Measurements from ENCODE around the gene OR8B8. TPM values are rescaled to one million over a fixed set of nuclear protein-coding genes. Genes with fewer than 3 reads are reported as not detected.
"Not testable (repeated sequence)": the region's sequence is repeated elsewhere in the genome, so short reads cannot be mapped to it uniquely, and the experiment has no call there.

The OR8B8 gene
- polyA plus RNA-seq, 1 experiment: not detected

DNA sequence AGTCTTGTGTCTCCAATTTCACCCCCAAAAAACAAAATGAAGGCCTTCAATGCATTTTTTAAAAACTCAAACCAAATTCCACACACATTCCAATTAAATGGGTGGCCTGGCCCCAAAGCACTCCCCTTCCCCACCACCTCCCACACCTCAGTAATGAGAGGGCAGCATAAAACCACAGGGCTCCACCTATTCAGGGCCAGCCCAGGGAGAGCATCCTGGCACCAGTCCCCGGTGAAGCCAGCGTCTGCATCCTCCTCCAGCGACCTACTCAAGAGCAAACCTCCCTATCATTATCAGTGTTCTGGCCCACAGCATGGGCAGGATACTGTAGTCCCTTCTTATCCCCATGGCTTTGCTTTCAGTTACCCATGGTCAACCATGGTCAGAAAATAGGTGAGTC, 17.8 kb upstream of the OR8B8 start:
- Histone ChIP-seq H3K36me3 (ENCODE audit: control insufficient read depth, insufficient read depth, low read length) (no peaks in the 10 kb centered on the region), H3K4me3 (ENCODE audit: low read depth, low read length) (no peak overlapping the region), H3K27me3 (ENCODE audit: control insufficient read depth, insufficient read depth, low read length) (no peaks in the 10 kb centered on the region)
- ChIA-PET CTCF (no interaction called here), POLR2A (no interaction called here)
- no peak for DNase-seq (ENCODE audit: low read depth)
- TF ChIP-seq, protein P1, sequence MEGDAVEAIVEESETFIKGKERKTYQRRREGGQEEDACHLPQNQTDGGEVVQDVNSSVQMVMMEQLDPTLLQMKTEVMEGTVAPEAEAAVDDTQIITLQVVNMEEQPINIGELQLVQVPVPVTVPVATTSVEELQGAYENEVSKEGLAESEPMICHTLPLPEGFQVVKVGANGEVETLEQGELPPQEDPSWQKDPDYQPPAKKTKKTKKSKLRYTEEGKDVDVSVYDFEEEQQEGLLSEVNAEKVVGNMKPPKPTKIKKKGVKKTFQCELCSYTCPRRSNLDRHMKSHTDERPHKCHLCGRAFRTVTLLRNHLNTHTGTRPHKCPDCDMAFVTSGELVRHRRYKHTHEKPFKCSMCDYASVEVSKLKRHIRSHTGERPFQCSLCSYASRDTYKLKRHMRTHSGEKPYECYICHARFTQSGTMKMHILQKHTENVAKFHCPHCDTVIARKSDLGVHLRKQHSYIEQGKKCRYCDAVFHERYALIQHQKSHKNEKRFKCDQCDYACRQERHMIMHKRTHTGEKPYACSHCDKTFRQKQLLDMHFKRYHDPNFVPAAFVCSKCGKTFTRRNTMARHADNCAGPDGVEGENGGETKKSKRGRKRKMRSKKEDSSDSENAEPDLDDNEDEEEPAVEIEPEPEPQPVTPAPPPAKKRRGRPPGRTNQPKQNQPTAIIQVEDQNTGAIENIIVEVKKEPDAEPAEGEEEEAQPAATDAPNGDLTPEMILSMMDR (IDR thresholded peaks at IDR 0.05; ENCODE audit: insufficient read depth, low read depth, low read length): no peak

DNA sequence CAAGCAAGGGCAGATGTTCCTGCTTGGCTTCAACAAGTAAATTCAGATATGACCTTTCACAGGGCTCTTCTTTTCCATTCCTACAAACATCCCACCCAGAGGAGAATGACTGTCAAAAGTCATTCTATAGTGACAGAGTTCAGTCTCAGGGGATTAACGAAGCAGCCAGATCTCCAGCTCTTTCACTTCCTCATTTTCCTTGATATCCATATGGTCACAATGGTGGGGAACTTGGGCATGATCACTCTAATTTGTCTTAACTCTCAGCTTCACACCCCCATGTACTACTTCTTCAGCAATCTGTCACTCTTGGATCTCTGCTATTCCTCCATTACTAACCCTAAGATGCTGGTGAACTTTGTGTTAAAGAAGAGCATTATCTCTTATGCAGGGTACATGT, 15.0 kb upstream of the OR8B8 start:
- DNase-seq (ENCODE audit: low read depth): no peak
- ChIA-PET POLR2A (no interaction called here), CTCF (no interaction called here)
- Histone ChIP-seq H3K36me3 (ENCODE audit: control insufficient read depth, insufficient read depth, low read length) (no peaks in the 10 kb centered on the region), H3K27me3 (ENCODE audit: control insufficient read depth, insufficient read depth, low read length) (no peaks in the 10 kb centered on the region), H3K4me3 (ENCODE audit: low read depth, low read length) (no peak overlapping the region)
- TF ChIP-seq, protein P1 (IDR thresholded peaks at IDR 0.05; ENCODE audit: insufficient read depth, low read depth, low read length): no peak

DNA sequence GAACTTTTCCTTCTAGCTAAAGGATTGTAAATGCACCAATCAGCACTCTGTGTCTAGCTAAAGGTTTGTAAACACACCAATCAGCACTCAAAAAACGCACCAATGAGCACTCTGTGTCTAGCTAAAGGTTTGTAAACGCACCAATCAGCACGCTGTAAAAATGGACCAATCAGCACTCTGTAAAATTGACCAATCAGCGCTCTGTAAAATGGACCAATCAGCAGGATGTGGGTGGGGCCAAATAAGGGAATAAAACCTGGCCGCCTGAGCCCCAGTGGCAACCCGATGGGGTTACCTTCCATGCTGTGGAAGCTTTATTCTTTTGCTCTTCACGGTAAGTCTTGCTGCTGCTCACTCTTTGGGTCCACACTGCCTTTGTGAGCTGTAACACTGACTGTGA, 13.9 kb upstream of the OR8B8 start:
- CTCF ChIA-PET; H3K27me3 ChIP-seq (ENCODE audit: control insufficient read depth, insufficient read depth, low read length); POLR2A ChIA-PET; DNase-seq (ENCODE audit: low read depth); H3K4me3 ChIP-seq (ENCODE audit: low read depth, low read length); H3K36me3 ChIP-seq (ENCODE audit: control insufficient read depth, insufficient read depth, low read length): not testable (repeated sequence)

DNA sequence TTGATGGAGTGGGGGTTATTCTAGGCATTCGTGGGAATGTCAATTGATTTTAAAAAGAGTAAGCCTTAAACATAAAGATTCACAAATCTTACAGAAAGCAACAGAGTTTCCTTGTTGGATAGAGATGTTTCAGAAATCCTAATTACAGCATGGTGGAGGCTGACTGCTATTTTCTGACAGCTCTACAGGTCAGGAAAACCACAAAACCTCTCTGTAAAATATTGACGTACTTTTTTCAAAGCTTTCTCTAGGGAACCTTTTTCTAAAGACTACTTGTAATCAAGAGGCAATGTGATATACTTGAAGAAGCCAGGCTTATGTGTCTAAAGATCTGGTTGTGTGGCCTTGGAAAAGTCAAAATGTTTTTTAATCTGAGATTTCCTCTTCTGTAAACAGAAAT, 9.1 kb upstream of the OR8B8 start:
- TF ChIP-seq, protein P1 (IDR thresholded peaks at IDR 0.05; ENCODE audit: insufficient read depth, low read depth, low read length): no peak
- no peak for DNase-seq (ENCODE audit: low read depth)
- ChIA-PET CTCF (no interaction called here), POLR2A (no interaction called here)
- Histone ChIP-seq H3K36me3 (ENCODE audit: control insufficient read depth, insufficient read depth, low read length) (no peaks in the 10 kb centered on the region), H3K27me3 (ENCODE audit: control insufficient read depth, insufficient read depth, low read length) (no peaks in the 10 kb centered on the region), H3K4me3 (ENCODE audit: low read depth, low read length) (no peak overlapping the region)

DNA sequence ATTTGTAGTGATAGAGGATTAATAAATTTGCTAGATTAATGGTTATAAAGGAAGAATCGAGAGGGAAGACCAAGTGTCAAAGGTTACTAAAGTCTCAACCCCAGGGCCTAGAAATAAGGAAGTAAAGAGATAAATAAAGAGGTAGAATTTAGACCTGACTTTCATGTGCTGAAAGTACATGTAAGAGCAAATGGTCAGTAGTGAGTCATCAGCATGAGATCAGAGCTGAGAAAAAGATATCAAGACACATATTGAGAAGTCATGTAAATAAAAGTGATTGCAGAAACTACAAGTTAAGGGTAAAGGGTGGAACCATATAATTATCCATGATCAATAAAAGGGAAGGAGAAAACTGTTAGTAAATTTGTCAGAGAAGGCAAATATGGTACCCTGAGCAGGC, 1.4 kb upstream of the OR8B8 start:
- POLR2A ChIA-PET: no interaction called here
- TF ChIP-seq, protein P1 (IDR thresholded peaks at IDR 0.05; ENCODE audit: insufficient read depth, low read depth, low read length): no peak
- DNase-seq (ENCODE audit: low read depth): no peak
- CTCF ChIA-PET: interaction anchor here (0.9 kb wide), 1 partner anchor 29 kb away, joined by 3 read pairs; no protein-coding TSS in a partner anchor
- Histone ChIP-seq H3K27me3 (ENCODE audit: control insufficient read depth, insufficient read depth, low read length) (no peaks in the 10 kb centered on the region), H3K36me3 (ENCODE audit: control insufficient read depth, insufficient read depth, low read length) (no peaks in the 10 kb centered on the region), H3K4me3 (ENCODE audit: low read depth, low read length) (no peak overlapping the region)

DNA sequence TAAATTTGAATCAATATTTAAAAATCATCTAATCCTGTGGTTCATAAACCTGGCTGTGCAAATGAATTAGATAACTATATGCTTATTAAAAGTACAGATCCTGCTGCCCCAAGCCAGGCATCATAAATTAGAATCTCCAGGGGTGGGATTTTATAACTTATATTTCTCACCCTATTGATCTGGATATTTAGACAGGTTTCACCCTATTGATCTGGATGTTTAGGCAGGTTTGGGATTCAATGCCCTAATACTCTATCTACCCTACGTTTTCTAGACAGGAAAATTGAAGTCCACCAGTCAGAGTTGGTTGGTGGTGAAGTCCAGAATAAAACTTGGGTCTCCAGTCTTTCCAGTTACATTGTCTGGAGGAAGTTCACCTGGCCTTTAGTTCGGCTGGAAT, 2.6 kb downstream of the OR8B8 start:
- Histone ChIP-seq H3K27me3 (ENCODE audit: control insufficient read depth, insufficient read depth, low read length) (no peaks in the 10 kb centered on the region), H3K4me3 (ENCODE audit: low read depth, low read length) (no peak overlapping the region), H3K36me3 (ENCODE audit: control insufficient read depth, insufficient read depth, low read length) (no peaks in the 10 kb centered on the region)
- CTCF ChIA-PET: no interaction called here
- no peak for DNase-seq (ENCODE audit: low read depth)
- TF ChIP-seq, protein P1 (IDR thresholded peaks at IDR 0.05; ENCODE audit: insufficient read depth, low read depth, low read length): no peak
- POLR2A ChIA-PET: no interaction called here
